H1 (cell line): ENCODE results near the gene FICD. TPM values are rescaled to one million over a fixed set of nuclear protein-coding genes. Genes with fewer than 3 reads are reported as not detected.
A peak's percentile ranks its signal among the peaks of the same experiment; 100 is the strongest.

ENCODE experiments used
- CTCF ChIA-PET: fragments of 300-600 bp; sonication (Branson Sonifier 250); formaldehyde crosslinking; loops from one replicate; lab custom pipeline; 2021; ENCODE audit not compliant: partially characterized antibody; lab: Charles Lee
- POLR2A ChIA-PET: fragments of 300-600 bp; sonication (Branson Sonifier 250); formaldehyde crosslinking; loops from one replicate; lab custom pipeline; 2021; ENCODE audit warnings: inconsistent platforms; ENCODE audit not compliant: partially characterized antibody; lab: Charles Lee
- DNase-seq, 2 experiments: peaks; one replicate each; pipeline versions ENCODE4 v3.0.0 to v3.0.0-alpha.2; 2010 to 2022; ENCODE audit warnings: low spot score in 2 of 2, low read depth in 1 of 2, mixed read lengths in 1 of 2
- FAIRE-seq: peaks from 2 replicates; lab custom pipeline; 2011; peaks lifted over from hg19 to GRCh38; lab: Jason Lieb, UNC
- H2AFZ ChIP-seq: 2 replicates; pipeline ENCODE4 v1.8.1; 2012; ENCODE audit warnings: low read length, inconsistent platforms
- H2AK5ac ChIP-seq: 2 replicates; pipeline ENCODE4 v1.6.1; 2013; ENCODE audit warnings: low read depth, low read length
- H2BK120ac ChIP-seq: replicated peaks from 2 replicates; pipeline ENCODE3; 2013; ENCODE audit warnings: low read depth, low read length, inconsistent platforms
- H2BK12ac ChIP-seq: 2 replicates; pipeline ENCODE4 v1.6.1; 2013; ENCODE audit warnings: low read depth, low read length
- H2BK15ac ChIP-seq: 2 replicates; pipeline ENCODE4 v1.6.1; 2013; ENCODE audit warnings: low read length
- H2BK20ac ChIP-seq: 2 replicates; pipeline ENCODE4 v1.6.1; 2013; ENCODE audit warnings: low read length
- H2BK5ac ChIP-seq: 2 replicates; pipeline ENCODE4 v1.6.1; 2013; ENCODE audit warnings: low read depth, low read length
- H3K14ac ChIP-seq: 2 replicates; pipeline ENCODE4 v1.6.1; 2013; ENCODE audit warnings: inconsistent platforms; ENCODE audit not compliant: insufficient read length
- H3K18ac ChIP-seq: 2 replicates; pipeline ENCODE4 v1.6.1; 2013; ENCODE audit warnings: low read length; ENCODE audit errors: extremely low read depth
- H3K23ac ChIP-seq: 2 replicates; pipeline ENCODE4 v1.6.1; 2013; ENCODE audit warnings: inconsistent platforms; ENCODE audit not compliant: insufficient read length
- H3K23me2 ChIP-seq: 2 replicates; pipeline ENCODE4 v1.6.1; 2013; ENCODE audit warnings: low read depth, low read length
- H3K27ac ChIP-seq: 2 replicates; pipeline ENCODE4 v1.6.1; 2011; ENCODE audit warnings: low read depth, low read length, inconsistent platforms
- H3K27me3 ChIP-seq, 4 experiments: replicated peaks in 1 of 4; 1 replicate in 1 of 4; 2 replicates in 3 of 4; pipeline versions ENCODE4 v1.6.1 to v1.8.1; 2011 to 2013; ENCODE audit warnings: low read length in 3 of 4, mild to moderate bottlenecking in 3 of 4, inconsistent platforms in 2 of 4, mixed read lengths in 2 of 4, moderate library complexity in 1 of 4; ENCODE audit not compliant: control insufficient read depth in 3 of 4, insufficient read depth in 3 of 4; ENCODE audit errors: extremely low read depth in 1 of 4
- H3K36me3 ChIP-seq, 4 experiments: 2 replicates each; pipeline versions ENCODE4 v1.6.1 to v1.8.1; 2011 to 2013; ENCODE audit warnings: mild to moderate bottlenecking in 4 of 4, low read length in 3 of 4, moderate library complexity in 2 of 4, control low read depth in 1 of 4, inconsistent platforms in 1 of 4; ENCODE audit not compliant: insufficient read depth in 4 of 4, control insufficient read depth in 2 of 4
- H3K4ac ChIP-seq: replicated peaks from 2 replicates; pipeline ENCODE3; 2013; ENCODE audit warnings: low read length, low read depth, mixed read lengths, inconsistent platforms; ENCODE audit not compliant: insufficient read length
- H3K4me1 ChIP-seq, 4 experiments: replicated peaks in 1 of 4; 1 replicate in 1 of 4; 2 replicates in 3 of 4; pipeline versions ENCODE4 v1.6.1 to v1.8.1; 2011 to 2013; ENCODE audit warnings: low read length in 3 of 4, inconsistent platforms in 2 of 4, mixed read lengths in 1 of 4; ENCODE audit not compliant: insufficient read depth in 4 of 4, control insufficient read depth in 3 of 4
- H3K4me2 ChIP-seq, 2 experiments: 2 replicates each; pipeline versions ENCODE4 v1.6.1 to v1.8.1; 2011 to 2013; ENCODE audit warnings: low read depth in 2 of 2, low read length in 2 of 2, control low read depth in 1 of 2, inconsistent platforms in 1 of 2, mild to moderate bottlenecking in 1 of 2; ENCODE audit not compliant: insufficient read depth in 1 of 2
- H3K4me3 ChIP-seq, 4 experiments: fragments of 200-600, 300-600 bp in 1 of 4; sonication (generic), shearing (Covaris generic), sonication (Bioruptor Twin) in 1 of 4; 2 replicates each; pipeline versions ENCODE4 v1.5.1 to v1.8.1; 2011 to 2016; ENCODE audit warnings: low read length in 4 of 4, low read depth in 3 of 4, control low read depth in 2 of 4, inconsistent platforms in 2 of 4, mild to moderate bottlenecking in 2 of 4, mixed read lengths in 1 of 4, moderate library complexity in 1 of 4; ENCODE audit not compliant: insufficient read depth in 2 of 4; ENCODE audit errors: extremely low read depth in 1 of 4
- H3K56ac ChIP-seq: replicated peaks from 2 replicates; pipeline ENCODE3; 2013; ENCODE audit warnings: low read depth, mild to moderate bottlenecking, mixed read lengths, low read length, inconsistent platforms; ENCODE audit not compliant: insufficient read length
- H3K79me1 ChIP-seq: 2 replicates; pipeline ENCODE4 v1.6.1; 2013; ENCODE audit warnings: low read depth, low read length, control low read depth
- H3K79me2 ChIP-seq, 2 experiments: 2 replicates each; pipeline versions ENCODE4 v1.6.1 to v1.8.1; 2012 to 2013; ENCODE audit warnings: low read length in 2 of 2, mild to moderate bottlenecking in 2 of 2, inconsistent platforms in 1 of 2; ENCODE audit not compliant: insufficient read depth in 2 of 2, control insufficient read depth in 1 of 2
- H3K9ac ChIP-seq, 4 experiments: replicated peaks in 1 of 4; 1 replicate in 1 of 4; 2 replicates in 3 of 4; pipeline versions ENCODE4 v1.6.1 to v1.8.1; 2011 to 2013; ENCODE audit warnings: low read depth in 3 of 4, low read length in 3 of 4, control low read depth in 2 of 4, mild to moderate bottlenecking in 2 of 4, moderate library complexity in 2 of 4, inconsistent platforms in 1 of 4; ENCODE audit errors: extremely low read depth in 1 of 4
- H3K9me3 ChIP-seq, 2 experiments: 2 replicates each; pipeline versions ENCODE4 v1.6.1 to v1.8.1; 2012 to 2013; ENCODE audit warnings: mild to moderate bottlenecking in 2 of 2, moderate library complexity in 2 of 2, control low read depth in 1 of 2, inconsistent platforms in 1 of 2, low read depth in 1 of 2, low read length in 1 of 2, mixed read lengths in 1 of 2; ENCODE audit not compliant: insufficient read depth in 2 of 2
- H4K20me1 ChIP-seq, 2 experiments: replicated peaks in 1 of 2; 2 replicates each; pipeline versions ENCODE3 to v1.8.1; 2011 to 2013; ENCODE audit warnings: inconsistent platforms in 2 of 2, low read length in 2 of 2, mild to moderate bottlenecking in 1 of 2; ENCODE audit not compliant: insufficient read depth in 2 of 2, control insufficient read depth in 1 of 2
- H4K5ac ChIP-seq: 2 replicates; pipeline ENCODE4 v1.6.1; 2013; ENCODE audit warnings: low read length, low read depth, mixed read lengths, inconsistent platforms; ENCODE audit not compliant: insufficient read length
- H4K8ac ChIP-seq: 2 replicates; pipeline ENCODE4 v1.8.0; 2013; ENCODE audit warnings: mild to moderate bottlenecking, moderate library complexity, low read length, inconsistent platforms; ENCODE audit not compliant: insufficient read depth; ENCODE audit errors: extremely low read depth
- H4K91ac ChIP-seq: replicated peaks from 2 replicates; pipeline ENCODE3; 2013; ENCODE audit warnings: low read length, mixed read lengths, inconsistent platforms; ENCODE audit not compliant: insufficient read length
- CTBP2 ChIP-seq: IDR thresholded peaks from 2 replicates; pipeline ENCODE4 v1.7.0; 2011; ENCODE audit warnings: borderline replicate concordance, mild to moderate bottlenecking, moderate library complexity, mixed read lengths, low read length; ENCODE audit not compliant: insufficient read depth, insufficient read length
- JUN ChIP-seq: IDR thresholded peaks from 2 replicates; pipeline ENCODE4 v1.6.1; 2011; ENCODE audit warnings: low read depth, mild to moderate bottlenecking, improper control_type of control experiment, low read length
- MAFK ChIP-seq: IDR thresholded peaks from 2 replicates; pipeline ENCODE4 v1.6.1; 2012; ENCODE audit warnings: low read depth, mild to moderate bottlenecking, improper control_type of control experiment, low read length
- RXRA ChIP-seq: IDR thresholded peaks from 2 replicates; pipeline ENCODE4 v1.6.1; 2011; ENCODE audit warnings: low read depth, mild to moderate bottlenecking, low read length, moderate library complexity; ENCODE audit not compliant: insufficient read depth
- WGBS, 2 experiments: shearing (Covaris generic) in 1 of 2; methylation state at CpG; one replicate each; pipeline versions ENCODE4 v1.1.6 to v1.1.7; 2013 to 2015; ENCODE audit warnings: low lambda C conversion rate in 2 of 2, mixed read lengths in 2 of 2, inconsistent platforms in 1 of 2, low coverage in 1 of 2, missing lambda C conversion rate in 1 of 2; ENCODE audit not compliant: insufficient replicate concordance in 2 of 2, insufficient coverage in 1 of 2, insufficient read length in 1 of 2; ENCODE audit errors: extremely low coverage in 1 of 2, missing lambda C conversion rate in 1 of 2; 5-methylcytosine and 5-hydroxymethylcytosine counted together
- polyA plus RNA-seq, 7 experiments: library from polyadenylated mRNA; depleted of rRNA in 3 of 7; stranded (reverse) in 5 of 7; unstranded in 2 of 7; fragments of >200 nt in 5 of 7; fragments of 200-250 nt in 2 of 7; gene quantifications; 1 replicate in 5 of 7; 2 replicates in 1 of 7; 4 replicates in 1 of 7; pipeline versions ENCODE4 v1.2.1 to v1.2.3, GENCODE V29; 2011 to 2013; ENCODE audit warnings: missing spikeins in 2 of 7, mixed read lengths in 2 of 7
- total RNA-seq: library from RNA; stranded (reverse); fragmentation: NEBNext Ultra II Directional; extraction: Animal tissue kit (Norgen Biotek cat#: 25700); gene quantifications from 2 replicates; pipeline ENCODE4 v1.2.1, GENCODE V29; 2021
- TF ChIP-seq, protein P1 (sequence below), 3 experiments: IDR thresholded peaks; 1 replicate in 2 of 3; 2 replicates in 1 of 3; pipeline versions ENCODE4 v1.5.1 to v1.6.1; 2011; ENCODE audit warnings: low read length in 3 of 3, mild to moderate bottlenecking in 3 of 3, inconsistent platforms in 2 of 3, low read depth in 1 of 3, moderate library complexity in 1 of 3; ENCODE audit not compliant: insufficient read depth in 1 of 3; ENCODE audit errors: control extremely low read depth in 1 of 3
- TF ChIP-seq, protein P2 (sequence below): IDR thresholded peaks from 2 replicates; pipeline ENCODE4 v1.6.1; 2012; ENCODE audit warnings: inconsistent platforms

The FICD gene
- total and polyA plus RNA-seq, 2 of the 8 experiments (the other 6 are each of a cell fraction or from before 2014, with no cell fraction given), result 2.2 to 6.0 TPM

DNA sequence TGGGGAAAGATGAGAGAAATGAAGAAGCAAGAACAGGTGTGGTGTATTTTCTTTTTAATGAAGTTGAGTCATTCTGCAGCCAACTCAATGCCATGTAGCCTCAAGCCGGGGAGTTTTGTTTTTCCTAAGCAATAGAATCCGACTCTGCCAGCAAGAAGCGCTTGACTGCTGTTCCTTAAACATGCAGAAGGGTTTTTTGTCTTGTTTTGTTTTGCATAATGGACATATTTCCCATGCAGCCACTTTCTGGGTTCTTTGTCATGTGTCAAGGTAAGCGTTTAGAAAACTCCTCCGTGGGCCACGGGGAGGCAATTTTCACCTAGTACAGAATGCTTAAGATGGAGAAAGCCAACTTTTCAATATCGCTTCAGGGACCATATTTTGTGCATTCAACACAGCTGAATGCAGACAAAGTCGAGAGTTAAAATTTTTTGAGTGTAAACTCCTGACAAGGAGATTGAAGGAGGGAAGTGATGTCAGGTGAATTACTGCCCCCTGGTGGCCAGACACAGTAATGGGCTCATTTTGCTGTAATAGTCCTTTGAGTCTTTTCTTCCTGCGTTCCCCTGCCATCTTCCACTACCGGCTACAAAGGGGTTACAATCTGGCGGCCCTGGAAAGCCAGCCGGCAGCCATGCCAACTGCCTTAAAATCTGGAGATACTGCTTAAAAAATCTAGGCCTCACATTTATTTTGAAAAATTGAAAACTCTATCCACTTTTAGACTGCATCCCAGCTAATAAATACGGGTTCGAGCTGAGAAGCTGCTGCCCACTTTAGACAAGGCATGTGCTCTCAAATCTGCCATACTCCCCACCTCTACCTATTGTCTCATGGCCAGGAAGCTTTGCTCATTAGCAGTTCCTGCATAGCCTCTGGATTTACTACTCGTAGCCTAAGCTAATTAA lies 3.2 kb upstream of the FICD start:
- Histone ChIP-seq H2AK5ac (no peak overlapping the region), H3K4me3 (peak overlapping the region in 1 of 4 experiments; percentile 23; a peak in 1 of 8 replicates), H3K18ac (peak overlapping the region; percentile 38; the same call in 1 of the 2 replicates), H3K79me2 (peaks cover 0 to 6% of the 10 kb centered on the region in 2 experiments; a peak in 1 of 4 replicates), H3K9me3 (no peaks in the 10 kb centered on the region; a peak in 1 of 4 replicates), H3K79me1 (peaks cover 4% of the 10 kb centered on the region; the same call in 1 of the 2 replicates), H3K23ac (no peak overlapping the region), H3K36me3 (no peaks in the 10 kb centered on the region), H3K56ac (no peak overlapping the region), H2BK15ac (no peak overlapping the region), H3K23me2 (peaks cover 5% of the 10 kb centered on the region; the same call in 1 of the 2 replicates), H3K4me2 (peak overlapping the region; percentile 40 to 53), H3K4ac (no peak overlapping the region), H3K27me3 (no peaks in the 10 kb centered on the region), H2BK20ac (peak overlapping the region; percentile 76; the same call in 1 of the 2 replicates), H2BK120ac (peak overlapping the region; percentile 36), H3K4me1 (peaks cover 0 to 8% (median 3%) of the 10 kb centered on the region in 4 experiments; a peak in 6 of 7 replicates), H3K27ac (no peak overlapping the region), H4K91ac (no peak overlapping the region), H2BK5ac (0 out of 2 replicates have a peak overlapping the region, but pooled peaks have one; percentile 1), H3K14ac (no peak overlapping the region), H4K20me1 (no peaks in the 10 kb centered on the region), H2BK12ac (no peak overlapping the region), H4K5ac (no peak overlapping the region), H4K8ac (no peak overlapping the region), H2AFZ (peak overlapping the region; percentile 24; the same call in 1 of the 2 replicates), H3K9ac (no peak overlapping the region; a peak in 1 of 7 replicates)
- peak; percentile 63 to 88 for DNase-seq
- FAIRE-seq, result peak; percentile 78
- WGBS, 2 experiments, result 37% methylated on average over 15 of the region's 15 CpGs; no CpG with 5 or more reads in 1 of the 2 experiments
- ChIA-PET CTCF (interaction anchor here (0.6 to 2.0 kb wide), 32 partner anchors 14 to 634 kb away, joined by 3 to 9 read pairs (median 4); no protein-coding TSS in a partner anchor), POLR2A (no interaction called here)
- TF ChIP-seq, protein P1, sequence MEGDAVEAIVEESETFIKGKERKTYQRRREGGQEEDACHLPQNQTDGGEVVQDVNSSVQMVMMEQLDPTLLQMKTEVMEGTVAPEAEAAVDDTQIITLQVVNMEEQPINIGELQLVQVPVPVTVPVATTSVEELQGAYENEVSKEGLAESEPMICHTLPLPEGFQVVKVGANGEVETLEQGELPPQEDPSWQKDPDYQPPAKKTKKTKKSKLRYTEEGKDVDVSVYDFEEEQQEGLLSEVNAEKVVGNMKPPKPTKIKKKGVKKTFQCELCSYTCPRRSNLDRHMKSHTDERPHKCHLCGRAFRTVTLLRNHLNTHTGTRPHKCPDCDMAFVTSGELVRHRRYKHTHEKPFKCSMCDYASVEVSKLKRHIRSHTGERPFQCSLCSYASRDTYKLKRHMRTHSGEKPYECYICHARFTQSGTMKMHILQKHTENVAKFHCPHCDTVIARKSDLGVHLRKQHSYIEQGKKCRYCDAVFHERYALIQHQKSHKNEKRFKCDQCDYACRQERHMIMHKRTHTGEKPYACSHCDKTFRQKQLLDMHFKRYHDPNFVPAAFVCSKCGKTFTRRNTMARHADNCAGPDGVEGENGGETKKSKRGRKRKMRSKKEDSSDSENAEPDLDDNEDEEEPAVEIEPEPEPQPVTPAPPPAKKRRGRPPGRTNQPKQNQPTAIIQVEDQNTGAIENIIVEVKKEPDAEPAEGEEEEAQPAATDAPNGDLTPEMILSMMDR (IDR thresholded peaks at IDR 0.05; ENCODE audit: control extremely low read depth in 1 of 3, insufficient read depth in 1 of 3, low read depth in 1 of 3, low read length in 3 of 3), result peak; percentile 23 to 86 (median 79)
- no peak for TF ChIP-seq CTBP2
- TF ChIP-seq JUN, result no peak
- TF ChIP-seq, protein P2, sequence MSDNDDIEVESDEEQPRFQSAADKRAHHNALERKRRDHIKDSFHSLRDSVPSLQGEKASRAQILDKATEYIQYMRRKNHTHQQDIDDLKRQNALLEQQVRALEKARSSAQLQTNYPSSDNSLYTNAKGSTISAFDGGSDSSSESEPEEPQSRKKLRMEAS, result peak; percentile 21; the same call in 1 of the 2 replicates
- no peak for TF ChIP-seq RXRA
- no peak for TF ChIP-seq MAFK
